Pancreas (tissue), 10 donors: Measurements from ENCODE around the gene CORO7. TPM values are rescaled to one million over a fixed set of nuclear protein-coding genes. Genes with fewer than 3 reads are reported as not detected.
A peak's percentile ranks its signal among the peaks of the same experiment; 100 is the strongest.

Source experiments
- ATAC-seq, 4 donors: fragments of 200-7000 bp; cut with Tn5 transposase; one replicate each; pipeline versions ENCODE4 v1.8.0 to v1.9.1; 2020; ENCODE audit warnings: mild to moderate bottlenecking in 4 of 4, moderate library complexity in 4 of 4
- DNase-seq, 6 donors: peaks; one replicate each; pipeline ENCODE4 v3.0.0-alpha.2; 2020
- FAIRE-seq: peaks from 2 replicates; lab custom pipeline; 2012; peaks lifted over from hg19 to GRCh38; lab: Jason Lieb, UNC
- H3K27ac ChIP-seq, 4 donors: fragments of 200-600 bp; sonication (generic); 1 replicate in 3 of 4; 2 replicates in 1 of 4; pipeline versions ENCODE4 v1.5.0 to v1.8.0; 2020
- H3K27me3 ChIP-seq, 4 donors: fragments of 200-600 bp; one replicate each; pipeline ENCODE4 v1.8.0; 2021
- H3K36me3 ChIP-seq, 3 donors: fragments of 200-600 bp; sonication (generic) in 1 of 3; one replicate each; pipeline versions ENCODE4 v1.5.0 to v1.8.0; 2020 to 2021
- H3K4me1 ChIP-seq, 3 donors: fragments of 200-600 bp; one replicate each; pipeline ENCODE4 v1.8.0; 2021
- H3K4me3 ChIP-seq, 4 donors: fragments of 200-600 bp; sonication (generic) in 2 of 4; one replicate each; pipeline versions ENCODE4 v1.5.0 to v1.8.0; 2020 to 2021
- H3K9me3 ChIP-seq, 4 donors: fragments of 200-600 bp; one replicate each; pipeline ENCODE4 v1.8.0; 2021
- CTCF ChIP-seq, 4 donors: fragments of 200-600 bp; sonication (generic) in 3 of 4; IDR thresholded peaks; one replicate each; pipeline versions ENCODE4 v1.5.0 to v1.8.0; 2021; ENCODE audit warnings: antibody characterized with exemption in 4 of 4
- WGBS, 2 donors: extraction: QIAGEN DNeasy Blood & Tissue Kit; methylation state at CpG; one replicate each; pipeline ENCODE4 v1.1.7; 2013; 5-methylcytosine and 5-hydroxymethylcytosine counted together
- intact Hi-C, 3 donors: fragments of 100-400 bp; cut with DNase I; formaldehyde crosslinking; loops; one replicate each; pipeline versions ENCODE4 v1.11.1 to v1.14.2; 2022
- polyA plus RNA-seq, 2 donors: library from polyadenylated mRNA; stranded (reverse); fragments of 200-250 nt; gene quantifications; one replicate each; pipeline ENCODE4 v1.2.3, GENCODE V29; 2013
- total RNA-seq, 6 donors: library from RNA; stranded (reverse); fragmentation: NEBNext Ultra II Directional in 4 of 6; extraction: Animal tissue kit (Norgen Biotek cat#: 25700) in 4 of 6; gene quantifications; one replicate each; pipeline versions ENCODE4 v1.2.1 to v1.2.4, GENCODE V29; 2021 to 2023
- donor health status: healthy with polysubstance abuse.
- donor health status: DM: no; HTN: no; CAD: no; lungs with moderate emphysema.
- donor health status: DM: no; HTN: no; CAD: no.
- donor health status: control.
- donor health status: control.
- donor health status: Bipolar disorder and iron deficiency.
- donor health status: DM: yes; HTN: yes; CAD: no.
- donor health status: DM: no; HTN: no; CAD: no.
- donor health status: DM: no; HTN: no; CAD: no.
- donor health status: DM: yes; HTN: yes; CAD: no.

CORO7 gene
- total and polyA plus RNA-seq, 8 donors: 8.4 to 29.6 (median 18.7) TPM

DNA sequence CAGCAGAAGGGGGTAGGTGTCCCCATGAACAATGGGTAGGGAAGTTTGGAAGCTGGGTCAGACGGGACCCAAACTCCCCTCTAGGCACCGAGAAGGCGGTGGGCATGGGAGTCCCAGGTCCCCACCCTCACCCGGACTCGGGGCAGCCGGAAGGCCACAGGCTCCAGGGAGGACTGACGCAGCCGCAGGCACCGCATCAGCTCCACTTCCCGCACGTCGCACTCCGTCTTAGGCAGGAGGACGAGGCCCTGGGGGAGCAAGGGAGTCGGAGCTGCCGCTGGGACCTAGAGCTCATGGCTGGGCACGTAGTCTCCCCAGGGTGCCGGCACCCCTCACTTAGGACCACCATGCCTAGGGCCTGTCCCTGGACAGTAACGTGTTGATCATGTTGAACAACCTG, 58.2 kb downstream of the CORO7 start:
- no peak for FAIRE-seq
- H3K4me1 ChIP-seq: no peaks in the 10 kb centered on the region
- no peaks in the 10 kb centered on the region for H3K9me3 ChIP-seq
- H3K36me3 ChIP-seq: no peaks in the 10 kb centered on the region
- ATAC-seq: no peak
- no peaks in the 10 kb centered on the region for H3K27me3 ChIP-seq
- WGBS, 2 donors: 91% methylated on average over 18 to 19 of the region's 19 CpGs
- H3K4me3 ChIP-seq: no peak overlapping the region
- TF ChIP-seq CTCF (IDR thresholded peaks at IDR 0.05): no peak
- intact Hi-C loops: loop anchor here in 1 of 3 donors (2.0 kb wide), 1 partner anchor 47 kb away; no protein-coding TSS in a partner anchor
- DNase-seq: peak in 2 of 6 donors; percentile 34 to 75
- H3K27ac ChIP-seq: no peak overlapping the region

- no peak for TF ChIP-seq CTCF (IDR thresholded peaks at IDR 0.05)
- Histone ChIP-seq H3K36me3 (no peaks in the 10 kb centered on the region), H3K9me3 (no peaks in the 10 kb centered on the region), H3K27ac (no peak overlapping the region), H3K27me3 (no peaks in the 10 kb centered on the region), H3K4me1 (no peaks in the 10 kb centered on the region), H3K4me3 (no peak overlapping the region)
- FAIRE-seq (no peak), ATAC-seq (no peak), DNase-seq (no peak)
- 91 to 94% methylated on average over 6 to 7 of the region's 7 CpGs for WGBS, 2 donors
- intact Hi-C loops: no loop called here
Observed at GRCh38 chr16:4356820-4357219, 59.6 kb downstream of the CORO7 start.

DNA sequence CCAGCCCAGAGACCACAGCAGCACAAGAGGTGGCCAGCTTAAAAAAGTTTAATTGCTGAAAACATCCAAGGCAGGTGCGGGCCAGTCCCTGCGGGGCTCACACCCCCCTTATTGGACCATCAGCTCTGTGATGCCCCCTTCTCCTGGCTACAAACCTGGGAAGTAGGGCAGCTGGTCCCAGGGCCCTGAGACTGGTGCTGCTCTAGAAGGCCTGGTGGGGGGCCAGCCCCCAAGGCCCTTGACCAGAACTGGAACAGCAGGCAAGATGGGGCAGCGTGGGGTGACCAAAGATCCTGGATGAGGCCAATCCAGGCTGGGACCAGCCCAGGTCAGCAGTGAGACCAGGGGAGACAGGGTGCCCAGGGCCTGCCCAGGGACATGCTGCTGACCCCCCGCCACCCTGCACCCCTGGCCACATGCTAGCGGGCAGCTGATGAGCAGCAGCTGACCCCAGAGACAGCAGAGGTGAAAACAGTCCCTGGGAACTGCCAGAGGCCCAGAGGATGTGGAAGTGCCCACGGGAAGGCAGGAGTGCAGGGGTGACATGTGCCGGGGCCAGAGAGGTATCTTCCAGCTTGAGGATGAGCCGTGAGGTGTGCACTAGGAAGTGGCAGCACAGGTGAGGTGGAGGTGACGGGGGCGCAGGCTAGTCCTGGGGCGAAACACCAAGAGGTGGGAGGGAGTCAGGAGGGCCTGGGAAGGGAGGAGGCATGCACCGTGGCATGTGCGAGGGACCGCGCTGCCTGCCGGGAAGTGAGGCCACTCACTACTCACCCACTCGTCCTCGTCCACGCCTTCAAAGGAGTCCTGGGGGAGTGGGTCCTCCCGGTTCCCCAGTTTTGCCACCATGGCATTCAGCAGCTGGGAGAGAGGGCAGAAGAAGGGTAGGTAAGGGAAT, 61.6 kb downstream of the CORO7 start:
- H3K4me3 ChIP-seq: no peak overlapping the region
- H3K4me1 ChIP-seq: peaks cover 0 to 7% (median 0%) of the 10 kb centered on the region in 3 donors
- TF ChIP-seq CTCF (IDR thresholded peaks at IDR 0.05): no peak
- no peaks in the 10 kb centered on the region for H3K27me3 ChIP-seq
- no peak for ATAC-seq
- DNase-seq: peak in 1 of 6 donors; percentile 65
- 93 to 95% methylated on average over 20 of the region's 20 CpGs for WGBS, 2 donors
- intact Hi-C loops: no loop called here
- no peak for FAIRE-seq
- H3K27ac ChIP-seq: no peak overlapping the region
- H3K9me3 ChIP-seq: no peaks in the 10 kb centered on the region
- H3K36me3 ChIP-seq: no peaks in the 10 kb centered on the region

DNA sequence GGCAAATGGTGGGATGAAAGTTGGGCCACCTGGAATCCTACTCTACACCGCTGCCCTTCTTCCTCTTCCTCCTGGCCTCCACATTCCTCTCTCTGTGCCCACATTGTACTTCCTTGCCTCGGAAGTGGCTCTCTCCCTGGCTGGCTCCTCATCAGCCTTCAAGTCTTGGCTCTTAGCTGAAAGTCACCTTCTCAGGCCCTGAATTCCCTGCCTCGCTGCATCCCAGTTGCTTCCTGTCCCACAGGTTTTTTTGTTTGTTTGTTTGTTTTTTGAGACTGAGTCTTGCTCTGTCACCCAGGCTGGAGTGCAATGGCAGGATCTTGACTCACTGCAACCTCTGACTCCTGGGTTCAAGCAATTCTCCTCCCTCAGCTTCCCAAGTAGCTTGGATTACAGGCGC, 62.7 kb downstream of the CORO7 start:
- no peak for DNase-seq
- Histone ChIP-seq H3K36me3 (no peaks in the 10 kb centered on the region), H3K9me3 (no peaks in the 10 kb centered on the region), H3K4me3 (no peak overlapping the region), H3K27ac (no peak overlapping the region), H3K4me1 (peaks cover 0 to 7% (median 0%) of the 10 kb centered on the region in 3 donors), H3K27me3 (no peaks in the 10 kb centered on the region)
- TF ChIP-seq CTCF (IDR thresholded peaks at IDR 0.05): no peak
- no peak for FAIRE-seq
- 93 to 96% methylated on average over 4 of the region's 4 CpGs for WGBS, 2 donors
- intact Hi-C loops: no loop called here
- ATAC-seq: no peak

GRCh38 chr16:4352843-4353242, 63.6 kb downstream of the CORO7 start:
- Histone ChIP-seq H3K36me3 (no peaks in the 10 kb centered on the region), H3K9me3 (no peaks in the 10 kb centered on the region), H3K27ac (no peak overlapping the region), H3K4me3 (no peak overlapping the region), H3K27me3 (no peaks in the 10 kb centered on the region), H3K4me1 (peaks cover 0 to 12% (median 0%) of the 10 kb centered on the region in 3 donors)
- no peak for TF ChIP-seq CTCF (IDR thresholded peaks at IDR 0.05)
- DNase-seq (no peak), ATAC-seq (no peak), FAIRE-seq (no peak)
- WGBS, 2 donors: 75 to 79% methylated on average over 5 of the region's 5 CpGs
- intact Hi-C loops: no loop called here
